Thymus (tissue), 11 donors: ENCODE measurements around the gene SPIRE1. TPM values are rescaled to one million over a fixed set of nuclear protein-coding genes. Genes with fewer than 3 reads are reported as not detected.

Experiments
- DNase-seq, 9 donors: peaks; one replicate each; pipeline ENCODE4 v3.0.0-alpha.2; 2013; ENCODE audit warnings: low spot score in 9 of 9, low read depth in 6 of 9, missing footprints in 1 of 9
- H3K27ac ChIP-seq, 2 donors: one replicate each; pipeline ENCODE4 v1.5.1; 2013; ENCODE audit warnings: control low read depth in 1 of 2, low read depth in 1 of 2, low read length in 1 of 2, mild to moderate bottlenecking in 1 of 2, moderate library complexity in 1 of 2
- H3K27me3 ChIP-seq, 2 donors: one replicate each; pipeline ENCODE4 v1.5.1; 2013; ENCODE audit warnings: low read length in 1 of 2; ENCODE audit not compliant: control insufficient read depth in 2 of 2, insufficient read depth in 1 of 2
- H3K36me3 ChIP-seq, 2 donors: one replicate each; pipeline ENCODE4 v1.5.1; 2013; ENCODE audit warnings: low read length in 1 of 2, mild to moderate bottlenecking in 1 of 2, moderate library complexity in 1 of 2; ENCODE audit not compliant: control insufficient read depth in 2 of 2, insufficient read depth in 2 of 2
- H3K4me1 ChIP-seq, 2 donors: one replicate each; pipeline ENCODE4 v1.5.1; 2013; ENCODE audit warnings: low read length in 2 of 2; ENCODE audit not compliant: control insufficient read depth in 2 of 2, insufficient read depth in 2 of 2
- H3K4me3 ChIP-seq, 2 donors: one replicate each; pipeline ENCODE4 v1.5.1; 2013; ENCODE audit warnings: low read length in 2 of 2, control low read depth in 1 of 2, mild to moderate bottlenecking in 1 of 2
- H3K9me3 ChIP-seq, 2 donors: one replicate each; pipeline ENCODE4 v1.5.1; 2013; ENCODE audit warnings: low read length in 1 of 2, mild to moderate bottlenecking in 1 of 2; ENCODE audit not compliant: control insufficient read depth in 2 of 2, insufficient read depth in 1 of 2
- WGBS: extraction: QIAGEN DNeasy Blood & Tissue Kit; methylation state at CpG from one replicate; pipeline ENCODE4 v1.1.7; 2013; 5-methylcytosine and 5-hydroxymethylcytosine counted together
- polyA plus RNA-seq: library from polyadenylated mRNA; stranded (reverse); fragments of 200-250 nt; gene quantifications from one replicate; pipeline ENCODE4 v1.2.3, GENCODE V29; 2013
- total RNA-seq: library from RNA; stranded (reverse); fragments of 120-200 nt; gene quantifications from one replicate; pipeline ENCODE4 v1.2.4, GENCODE V29; 2013
- donor health status: healthy.

Gene SPIRE1
- total and polyA plus RNA-seq, 2 donors, result 6.2 to 7.6 TPM

DNA sequence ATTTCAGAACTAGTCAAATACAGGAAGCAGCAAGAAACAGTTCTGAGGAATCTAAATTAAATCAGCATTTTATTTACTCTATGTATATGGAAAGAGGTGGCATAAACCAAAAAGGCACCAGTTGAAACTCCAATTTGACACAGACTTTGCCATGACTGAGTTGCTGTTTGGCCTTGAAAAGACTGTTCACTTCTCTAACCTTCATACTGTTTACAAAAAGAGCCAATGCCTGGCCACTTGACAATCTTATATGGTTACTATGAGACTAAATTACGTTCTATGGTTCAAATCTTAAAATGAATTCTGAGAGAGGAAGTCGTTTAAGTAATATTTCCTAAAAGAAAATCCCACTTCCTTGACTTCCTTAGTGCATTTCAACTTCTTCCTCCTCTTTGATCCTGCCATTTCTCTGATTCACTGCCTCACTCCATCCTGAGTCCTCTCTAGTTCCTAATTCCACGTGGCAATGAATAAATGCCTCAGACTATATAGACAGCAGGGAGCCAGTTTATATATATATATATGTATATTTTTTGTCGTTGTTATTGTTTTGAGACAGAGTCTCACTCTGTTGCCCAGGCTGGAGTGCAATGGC lies 31.4 kb upstream of the SPIRE1 start:
- Histone ChIP-seq H3K27me3 (no peaks in the 10 kb centered on the region), H3K36me3 (peaks cover 34 to 36% of the 10 kb centered on the region in 2 donors), H3K4me1 (no peaks in the 10 kb centered on the region), H3K27ac (no peak overlapping the region), H3K4me3 (no peak overlapping the region), H3K9me3 (no peaks in the 10 kb centered on the region)
- WGBS, result 91% methylated on average over 4 of the region's 4 CpGs
- no peak for DNase-seq

DNA sequence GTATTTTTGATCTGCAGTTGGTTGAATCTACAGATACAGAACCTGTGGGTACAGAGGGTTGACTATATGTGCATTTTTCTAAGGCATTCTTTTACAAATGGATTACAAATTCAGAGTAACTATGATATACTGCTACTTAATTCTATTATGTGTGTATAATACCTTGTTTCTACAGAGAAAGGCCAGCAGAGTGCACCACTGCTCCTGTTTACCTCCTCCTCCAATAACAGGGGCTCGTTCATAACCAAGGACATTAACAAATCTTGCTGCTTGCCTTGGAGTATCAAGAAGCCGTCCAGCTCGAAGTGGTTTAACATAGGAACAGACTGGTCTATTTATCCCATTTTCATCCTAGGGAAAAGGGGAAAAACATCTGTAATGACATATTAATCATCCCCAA lies 28.2 kb upstream of the SPIRE1 start:
- 91% methylated on average over 3 of the region's 3 CpGs for WGBS
- Histone ChIP-seq H3K27me3 (no peaks in the 10 kb centered on the region), H3K4me1 (no peaks in the 10 kb centered on the region), H3K4me3 (no peak overlapping the region), H3K27ac (no peak overlapping the region), H3K36me3 (peaks cover 25 to 31% of the 10 kb centered on the region in 2 donors), H3K9me3 (no peaks in the 10 kb centered on the region)
- DNase-seq, result peak in 1 of 9 donors; percentile 12

DNA sequence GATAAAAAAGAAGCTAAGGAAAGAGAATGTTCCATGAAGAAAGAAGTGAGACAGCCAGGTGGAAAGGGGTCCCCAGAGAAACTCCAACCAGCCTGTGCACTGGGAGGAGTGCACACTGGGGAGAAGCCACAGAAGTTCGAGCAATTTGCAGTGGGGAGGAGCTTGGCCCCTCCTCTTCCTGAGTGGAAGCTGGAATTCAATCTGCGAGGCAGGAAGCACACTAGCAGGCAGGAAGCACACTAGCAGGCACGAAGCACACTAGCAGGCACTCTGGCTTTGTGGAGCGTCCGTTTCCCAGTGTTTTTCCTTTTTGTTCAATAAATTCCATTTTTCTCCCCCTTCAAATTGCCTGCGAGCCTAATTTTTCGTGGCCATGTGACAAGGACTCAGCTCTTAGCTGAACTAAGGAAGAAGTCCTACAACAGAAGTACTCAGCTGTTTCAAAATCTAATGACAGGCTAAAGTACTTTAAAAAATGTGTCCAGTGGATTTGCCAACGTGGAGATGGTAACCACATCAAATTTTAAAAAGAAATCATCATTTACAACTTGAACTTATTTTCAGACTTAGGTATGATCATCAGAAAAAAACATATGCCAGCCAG lies 21.4 kb upstream of the SPIRE1 start:
- WGBS, result 22% methylated on average over 8 of the region's 8 CpGs

DNA sequence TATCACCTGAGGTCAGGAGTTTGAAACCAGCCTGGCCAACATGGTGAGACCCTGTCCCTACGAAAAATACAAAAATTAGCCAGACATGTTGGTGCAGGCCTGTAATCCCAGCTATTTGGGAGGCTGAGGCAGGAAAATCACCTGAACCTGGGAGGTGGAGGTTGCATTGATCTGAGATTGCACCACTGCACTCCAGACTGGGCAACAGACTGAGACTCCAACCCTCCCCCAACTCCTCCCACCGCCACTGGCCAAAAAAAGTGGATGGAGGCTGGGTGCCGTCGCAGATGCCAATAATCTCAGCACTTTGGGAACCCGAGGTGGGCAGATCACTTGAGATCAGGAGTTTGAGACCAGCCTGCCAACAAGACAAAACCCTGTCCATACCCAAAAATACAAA lies 10.1 kb upstream of the SPIRE1 start:
- WGBS, result 98% methylated on average over 5 of the region's 5 CpGs
- no peak for DNase-seq

More for the DNA sequence above, 21.4 kb upstream of the SPIRE1 start:
- H3K4me3 ChIP-seq, result no peak overlapping the region
- peak overlapping the region; percentile 1 to 36 for H3K27ac ChIP-seq
- H3K36me3 ChIP-seq, result peaks cover 37 to 53% of the 10 kb centered on the region in 2 donors
- DNase-seq, result peak in 1 of 9 donors; percentile 16
- no peaks in the 10 kb centered on the region for H3K9me3 ChIP-seq
- no peaks in the 10 kb centered on the region for H3K27me3 ChIP-seq
- peaks cover 0 to 6% of the 10 kb centered on the region in 2 donors for H3K4me1 ChIP-seq

DNA sequence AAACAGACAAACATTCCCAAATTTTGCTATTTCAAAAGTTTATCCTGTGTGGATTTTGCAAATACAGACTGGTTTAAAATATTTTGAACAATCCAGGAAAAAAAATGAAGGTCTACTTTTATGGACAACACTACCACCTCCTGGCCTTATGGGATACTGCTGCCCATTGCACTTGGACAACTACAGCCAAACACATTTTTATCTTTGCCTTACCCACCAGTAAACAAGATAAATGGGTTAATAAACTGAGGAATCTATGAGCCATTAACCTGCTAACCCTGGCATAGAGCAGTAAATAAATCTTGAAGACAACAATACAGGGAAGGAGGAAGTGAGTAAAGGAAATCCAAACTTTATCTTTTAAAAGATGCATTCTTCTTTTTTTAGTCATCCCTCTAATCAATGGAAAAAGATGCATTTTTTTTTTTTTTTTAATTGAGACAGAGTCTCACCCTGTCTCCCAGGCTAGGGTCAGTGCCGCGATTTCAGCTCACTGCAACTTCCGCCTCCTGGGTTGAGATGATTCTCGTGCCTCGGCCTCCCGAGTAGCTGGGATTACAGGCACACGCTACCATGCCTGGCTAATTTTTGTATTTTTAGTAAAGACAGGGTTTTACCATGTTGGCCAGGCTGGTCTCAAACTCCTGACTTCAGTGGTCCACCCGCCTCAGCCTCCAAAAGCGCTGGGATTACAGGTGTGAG lies 2.1 kb upstream of the SPIRE1 start:
- peak in 6 of 9 donors; percentile 25 to 61 (median 38) for DNase-seq
- H3K4me1 ChIP-seq, result no peaks in the 10 kb centered on the region
- 97% methylated on average over 9 of the region's 9 CpGs for WGBS
- H3K36me3 ChIP-seq, result no peaks in the 10 kb centered on the region
- peaks cover 27 to 38% of the 10 kb centered on the region in 2 donors for H3K27me3 ChIP-seq
- no peak overlapping the region for H3K4me3 ChIP-seq
- H3K27ac ChIP-seq, result no peak overlapping the region
- H3K9me3 ChIP-seq, result no peaks in the 10 kb centered on the region

More for the DNA sequence above, 10.1 kb upstream of the SPIRE1 start:
- peaks cover 3 to 8% of the 10 kb centered on the region in 2 donors for H3K36me3 ChIP-seq
- no peak overlapping the region for H3K4me3 ChIP-seq
- H3K9me3 ChIP-seq, result no peaks in the 10 kb centered on the region
- H3K27ac ChIP-seq, result no peak overlapping the region
- no peaks in the 10 kb centered on the region for H3K4me1 ChIP-seq
- H3K27me3 ChIP-seq, result no peaks in the 10 kb centered on the region

DNA sequence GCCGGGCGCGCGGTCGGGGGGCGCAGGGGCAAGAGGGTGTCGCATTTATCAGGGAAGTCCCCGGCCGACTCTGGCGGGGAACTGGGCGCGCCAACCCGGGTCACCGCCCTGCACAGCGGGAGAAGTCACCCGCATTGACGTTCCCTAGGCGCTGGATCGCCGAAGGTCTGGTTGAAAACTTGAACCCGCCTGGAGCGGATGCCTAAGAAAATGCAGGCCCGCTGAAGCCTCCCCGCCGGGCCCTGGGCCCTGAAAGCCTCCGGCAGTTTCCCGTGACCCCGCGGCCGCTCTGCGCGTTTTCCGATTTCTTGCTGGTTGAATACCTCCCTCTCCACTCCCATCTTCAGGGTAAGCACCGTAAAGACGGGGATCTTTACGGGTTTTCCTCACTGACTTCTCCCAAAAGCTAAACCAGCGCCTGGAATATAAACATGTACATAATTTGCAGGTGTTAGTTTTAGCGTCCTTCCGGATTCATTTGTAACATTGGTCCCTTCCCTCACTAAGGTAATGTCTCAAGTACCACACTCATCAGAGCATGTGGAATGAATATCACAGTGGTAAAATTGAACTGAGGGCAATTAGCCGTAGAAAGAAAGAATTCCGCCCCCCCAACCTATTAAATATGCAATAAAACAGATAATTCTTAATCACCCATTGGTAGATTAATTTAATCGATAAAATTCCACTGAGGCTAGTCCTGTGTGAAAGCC lies 675 bp upstream of the SPIRE1 start:
- peak overlapping the region in 1 of 2 donors; percentile 77 for H3K27ac ChIP-seq
- peak in 2 of 9 donors; percentile 1 to 25 for DNase-seq
- 16% methylated on average over 42 of the region's 42 CpGs for WGBS
- H3K4me3 ChIP-seq, result peak overlapping the region; percentile 24 to 68
- H3K9me3 ChIP-seq, result no peaks in the 10 kb centered on the region
- H3K27me3 ChIP-seq, result peaks cover 27 to 38% of the 10 kb centered on the region in 2 donors
- H3K4me1 ChIP-seq, result no peaks in the 10 kb centered on the region
- no peaks in the 10 kb centered on the region for H3K36me3 ChIP-seq

DNA sequence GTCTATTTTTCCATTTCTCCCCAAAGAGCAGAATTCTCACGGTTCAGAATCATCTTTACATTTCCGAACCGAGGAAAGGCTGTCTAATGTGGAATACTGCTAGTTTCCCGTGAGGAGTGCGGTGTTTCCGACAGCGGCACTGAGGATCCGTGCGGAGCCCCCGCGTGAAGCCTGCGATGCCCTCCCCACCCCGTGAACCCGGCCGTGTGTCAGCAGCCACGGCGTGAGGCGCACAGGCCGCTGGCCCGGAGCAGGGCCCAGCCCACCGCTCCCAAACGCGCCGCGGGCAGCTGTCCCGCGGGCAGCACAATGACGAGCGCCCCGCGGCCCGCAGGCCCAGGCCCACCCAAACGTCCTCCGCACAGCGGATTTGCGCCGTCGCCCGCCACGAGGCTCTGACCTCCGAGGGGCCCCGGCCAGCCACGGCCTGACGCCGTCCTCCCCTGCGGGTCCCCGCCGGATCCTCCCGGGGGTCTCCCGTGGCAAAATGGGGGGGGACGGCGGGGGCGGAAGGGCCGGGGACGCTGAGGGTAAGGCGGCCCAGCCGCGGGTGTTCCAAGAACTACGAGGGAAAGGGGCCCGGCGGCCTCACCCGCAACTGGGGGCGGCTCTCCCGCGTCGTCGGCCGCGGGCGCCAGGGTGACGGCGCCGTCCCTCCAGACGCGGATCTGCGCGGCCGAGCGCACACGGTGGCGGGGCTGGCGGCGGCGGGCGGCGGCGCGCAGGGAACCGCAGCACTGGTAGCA lies 796 bp downstream of the SPIRE1 start:
- Histone ChIP-seq H3K4me1 (peaks cover 0 to 4% of the 10 kb centered on the region in 2 donors), H3K36me3 (no peaks in the 10 kb centered on the region), H3K9me3 (no peaks in the 10 kb centered on the region), H3K4me3 (peak overlapping the region; percentile 8 to 68), H3K27me3 (peaks cover 27 to 38% of the 10 kb centered on the region in 2 donors), H3K27ac (peak overlapping the region in 1 of 2 donors; percentile 81)
- WGBS, result 2% methylated on average over 89 of the region's 89 CpGs
- DNase-seq, result peak in 2 of 9 donors; percentile 5 to 28

DNA sequence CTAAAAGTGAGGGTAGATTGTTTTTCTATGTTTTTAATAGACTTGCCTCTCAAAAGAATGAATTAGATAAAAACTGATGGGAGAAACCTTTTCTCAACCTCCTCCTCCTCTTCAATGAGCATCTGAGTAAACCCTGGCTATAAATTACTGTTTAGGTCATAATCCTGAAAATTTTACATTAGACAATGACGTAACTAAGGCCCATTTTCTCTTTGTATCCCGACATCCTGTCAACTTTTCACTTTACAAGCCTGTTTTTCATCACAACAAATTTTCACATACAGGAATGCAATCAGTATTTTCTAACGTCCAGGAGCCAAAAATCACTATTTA lies 1.3 kb downstream of the SPIRE1 start:
- 44% methylated on average over 3 of the region's 3 CpGs for WGBS

More for the DNA sequence above, 1.3 kb downstream of the SPIRE1 start:
- DNase-seq, result peak in 1 of 9 donors; percentile 4
- Histone ChIP-seq H3K4me1 (peaks cover 0 to 4% of the 10 kb centered on the region in 2 donors), H3K9me3 (no peaks in the 10 kb centered on the region), H3K4me3 (peak overlapping the region in 1 of 2 donors; percentile 8), H3K36me3 (no peaks in the 10 kb centered on the region), H3K27ac (no peak overlapping the region), H3K27me3 (peaks cover 27 to 38% of the 10 kb centered on the region in 2 donors)
